Aortic smooth muscle cell (primary cell): ENCODE data around the gene OPCML. TPM values are rescaled to one million over a fixed set of nuclear protein-coding genes. Genes with fewer than 3 reads are reported as not detected.

Source experiments
- total RNA-seq: library from RNA; depleted of rRNA; stranded (reverse); fragments of >200 nt; gene quantifications from 2 replicates; pipeline ENCODE4 v1.2.3, GENCODE V29; 2014

OPCML gene
- total RNA-seq: 0.06 TPM in 1 of 2 replicates, not detected in the other

DNA sequence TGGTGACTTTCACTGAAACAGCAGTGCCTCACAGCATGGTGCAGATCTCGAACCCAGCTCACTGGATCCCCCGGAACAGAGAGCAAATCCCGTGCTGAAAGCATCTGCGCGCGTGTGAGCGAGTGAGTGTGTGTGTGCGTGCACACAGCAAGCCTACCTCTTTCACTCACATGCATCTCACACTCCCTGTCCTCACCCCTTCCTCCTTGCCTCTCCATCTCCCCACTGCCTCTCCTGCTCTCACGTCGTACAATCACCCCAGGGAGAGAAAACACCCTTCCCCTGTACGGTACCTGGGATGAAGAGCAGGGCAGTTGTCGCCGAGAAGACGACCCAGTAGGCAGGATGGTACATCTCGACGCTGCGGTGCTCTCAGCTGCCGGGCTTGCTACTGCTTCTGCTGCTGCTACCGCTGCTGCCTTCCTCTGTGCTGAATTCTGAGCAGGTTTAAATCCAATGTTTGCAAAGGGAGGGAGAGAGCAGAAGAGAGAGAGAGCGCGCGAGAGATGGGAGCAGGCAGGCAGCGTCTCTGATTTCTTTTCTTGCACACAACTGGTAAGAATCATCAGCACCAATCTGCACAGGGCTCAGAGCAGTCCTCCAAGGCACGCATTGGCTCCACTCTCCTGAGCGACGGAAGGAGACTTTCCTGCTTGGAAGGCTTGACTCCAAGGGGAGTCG, at the start of gene OPCML:
Gene OPCML, minus strand, starts transcription at position 531 of the 681 bp plus-strand sequence.

